HCT116 (cell line): Measurements from ENCODE around the gene SUPT6H. TPM values are rescaled to one million over a fixed set of nuclear protein-coding genes. Genes with fewer than 3 reads are reported as not detected.

Experiments used
- ATAC-seq: fragments of 200-7000 bp; cut with Tn5 transposase; 2 replicates; pipeline ENCODE4 v1.9.1; 2020; ENCODE audit warnings: mild to moderate bottlenecking, moderate library complexity
- BruUV-seq: library from RNA; stranded (reverse); fragments of 400-500 nt; replicated peaks from 2 replicates; lab custom pipeline; 2021; lab: Mats Ljungman, UMichigan
- CTCF ChIA-PET: fragments of 300-600 bp; sonication (Branson Sonifier 250); formaldehyde crosslinking; loops from one replicate; lab custom pipeline; 2021; ENCODE audit warnings: antibody characterized with exemption; lab: Charles Lee
- POLR2A ChIA-PET: fragments of 300-600, 350-600 bp; sonication (Branson Sonifier 250); formaldehyde crosslinking; loops from one replicate; lab custom pipeline; 2021; ENCODE audit warnings: antibody characterized with exemption; lab: Charles Lee
- RAD21 ChIA-PET, 2 experiments: fragments of 300-600 bp; sonication (Branson Sonifier 250); formaldehyde crosslinking; loops; one replicate each; lab custom pipeline; 2023; ENCODE audit warnings: low total read pairs in 2 of 2; ENCODE audit not compliant: uncharacterized antibody in 2 of 2, unreplicated experiment in 2 of 2, low non-redundant PET in 1 of 2; lab: Charles Lee
- DNase-seq: peaks from one replicate; pipeline ENCODE4 v3.0.0-alpha.2; 2010; ENCODE audit warnings: low read depth, low spot score
- H2AFZ ChIP-seq: fragments of 200-600 bp; shearing (Covaris generic), sonication (generic); 2 replicates; pipeline ENCODE4 v1.6.1; 2017; ENCODE audit warnings: low read depth, mixed run types, mixed read lengths, antibody characterized with exemption, low read length; ENCODE audit not compliant: poor library complexity, severe bottlenecking
- H3K27ac ChIP-seq: 2 replicates; pipeline ENCODE4 v1.5.1; 2012; ENCODE audit warnings: low read depth, low read length
- H3K27me3 ChIP-seq: fragments of 200-600 bp; sonication (generic); 2 replicates; pipeline ENCODE4 v1.6.1; 2016; ENCODE audit warnings: mixed run types, low read length, mixed read lengths; ENCODE audit not compliant: insufficient read depth
- H3K36me3 ChIP-seq, 2 experiments: fragments of 200-500 bp in 1 of 2; fragments of 200-600 bp in 1 of 2; sonication (Bioruptor generic) in 1 of 2; sonication (generic) in 1 of 2; 2 replicates each; pipeline versions ENCODE4 v1.5.1 to v1.6.1; 2014 to 2016; ENCODE audit warnings: low read length in 2 of 2, inconsistent platforms in 1 of 2, mixed read lengths in 1 of 2, mixed run types in 1 of 2; ENCODE audit not compliant: insufficient read depth in 2 of 2, control insufficient read depth in 1 of 2
- H3K4me1 ChIP-seq, 2 experiments: fragments of 200-600 bp in 1 of 2; sonication (generic) in 1 of 2; 2 replicates each; pipeline versions ENCODE4 v1.5.1 to v1.6.1; 2012 to 2017; ENCODE audit warnings: low read length in 2 of 2, inconsistent platforms in 1 of 2, mild to moderate bottlenecking in 1 of 2, mixed read lengths in 1 of 2, mixed run types in 1 of 2, moderate library complexity in 1 of 2; ENCODE audit not compliant: insufficient read depth in 2 of 2, control insufficient read depth in 1 of 2
- H3K4me2 ChIP-seq: fragments of 200-600 bp; sonication (generic); 2 replicates; pipeline ENCODE4 v1.6.1; 2017; ENCODE audit warnings: mixed run types, low read length, mixed read lengths
- H3K4me3 ChIP-seq, 2 experiments: fragments of 200-600 bp in 1 of 2; sonication (generic) in 1 of 2; replicated peaks in 1 of 2; 2 replicates each; pipeline ENCODE4 v1.5.1; 2011 to 2016; ENCODE audit warnings: low read length in 2 of 2, control low read depth in 1 of 2, low read depth in 1 of 2, mild to moderate bottlenecking in 1 of 2, mixed read lengths in 1 of 2, mixed run types in 1 of 2
- H3K79me2 ChIP-seq: fragments of 200-600 bp; sonication (generic); 2 replicates; pipeline ENCODE4 v1.6.1; 2017; ENCODE audit warnings: mild to moderate bottlenecking, mixed run types, low read length, moderate library complexity, mixed read lengths; ENCODE audit not compliant: insufficient read depth
- H3K9ac ChIP-seq: fragments of 200-600 bp; sonication (generic); 2 replicates; pipeline ENCODE4 v1.6.1; 2016; ENCODE audit warnings: low read length, mixed read lengths
- H3K9me2 ChIP-seq: fragments of 200-600 bp; sonication (generic), shearing (Covaris generic); 2 replicates; pipeline ENCODE4 v1.6.1; 2017; ENCODE audit warnings: mixed run types, mild to moderate bottlenecking, moderate library complexity; ENCODE audit not compliant: insufficient read depth
- H3K9me3 ChIP-seq, 2 experiments: fragments of 200-500 bp in 1 of 2; fragments of 200-600 bp in 1 of 2; sonication (Bioruptor generic) in 1 of 2; sonication (generic) in 1 of 2; 2 replicates each; pipeline ENCODE4 v1.6.1; 2014 to 2017; ENCODE audit warnings: low read length in 2 of 2, mixed read lengths in 2 of 2, inconsistent platforms in 1 of 2, low read depth in 1 of 2, mild to moderate bottlenecking in 1 of 2, mixed run types in 1 of 2, moderate library complexity in 1 of 2; ENCODE audit not compliant: control insufficient read depth in 1 of 2, insufficient read depth in 1 of 2
- H4K20me1 ChIP-seq: fragments of 200-600 bp; sonication (generic), shearing (Covaris generic); 2 replicates; pipeline ENCODE4 v1.6.1; 2017; ENCODE audit warnings: mixed run types, mild to moderate bottlenecking, moderate library complexity; ENCODE audit not compliant: insufficient read depth
- CEBPB ChIP-seq: IDR thresholded peaks from 2 replicates; pipeline ENCODE4 v1.6.1; 2012; ENCODE audit warnings: low read depth
- EGR1 ChIP-seq: IDR thresholded peaks from 2 replicates; pipeline ENCODE4 v1.6.1; 2012; ENCODE audit warnings: low read depth
- EZH2 ChIP-seq: fragments of 200-600 bp; sonication (generic); IDR thresholded peaks from 2 replicates; pipeline ENCODE4 v1.6.1; 2017; ENCODE audit warnings: antibody characterized with exemption, mixed run types
- FOSL1 ChIP-seq: IDR thresholded peaks from 2 replicates; pipeline ENCODE4 v1.6.1; 2012; ENCODE audit warnings: low read depth
- JUND ChIP-seq: IDR thresholded peaks from 2 replicates; pipeline ENCODE4 v1.6.1; 2012
- RAD21 ChIP-seq: IDR thresholded peaks from 2 replicates; pipeline ENCODE4 v1.6.1; 2012; ENCODE audit warnings: low read depth, mild to moderate bottlenecking
- REST ChIP-seq: IDR thresholded peaks from 2 replicates; pipeline ENCODE4 v1.6.1; 2012; ENCODE audit warnings: low read depth
- SIN3A ChIP-seq: IDR thresholded peaks from 2 replicates; pipeline ENCODE4 v1.6.1; 2012; ENCODE audit warnings: low read depth
- intact Hi-C: fragments of 100-400 bp; cut with micrococcal nuclease; formaldehyde crosslinking; loops from 2 replicates; pipeline ENCODE4 v1.10.0; 2022
- total RNA-seq: library from RNA; stranded (reverse); gene quantifications from one replicate; pipeline ENCODE4 v1.2.1, GENCODE V29; 2021; ENCODE audit not compliant: unreplicated experiment
- TF ChIP-seq, protein P1 (sequence below): IDR thresholded peaks from 2 replicates; pipeline ENCODE4 v1.6.1; 2012

The SUPT6H gene
- total RNA-seq, 1 experiment from 2014 or later, result 62.1 TPM

DNA sequence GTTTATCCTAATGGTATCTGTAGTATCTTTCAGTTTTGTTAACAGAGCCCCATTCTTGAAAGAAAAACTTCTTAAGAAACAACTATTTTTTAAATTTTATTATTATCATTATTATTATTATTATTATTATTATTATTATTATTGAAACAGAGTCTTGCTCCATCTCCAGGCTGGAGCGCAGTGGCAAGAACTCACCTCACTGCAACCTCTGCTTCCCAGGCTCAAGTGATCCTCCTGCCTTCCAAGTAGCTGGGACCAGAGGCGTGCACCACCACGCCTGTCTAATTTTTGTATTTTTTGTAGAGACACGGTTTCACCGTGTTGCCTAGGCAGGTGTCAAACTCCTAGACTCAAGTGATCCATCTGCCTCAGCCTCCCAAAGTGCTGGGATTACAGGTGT is 23.4 kb downstream of the SUPT6H start:
- H3K79me2 ChIP-seq, result no peaks in the 10 kb centered on the region
- H3K4me1 ChIP-seq, result no peaks in the 10 kb centered on the region
- ATAC-seq, result no peak
- no peak overlapping the region for H3K9ac ChIP-seq
- no peak overlapping the region for H3K27ac ChIP-seq
- H3K9me3 ChIP-seq, result no peaks in the 10 kb centered on the region
- no peak for DNase-seq
- no peak overlapping the region for H2AFZ ChIP-seq
- no peaks in the 10 kb centered on the region for H3K9me2 ChIP-seq
- TF ChIP-seq REST (no peak), EGR1 (no peak), EZH2 (no peak), SIN3A (no peak)
- TF ChIP-seq, protein P1, sequence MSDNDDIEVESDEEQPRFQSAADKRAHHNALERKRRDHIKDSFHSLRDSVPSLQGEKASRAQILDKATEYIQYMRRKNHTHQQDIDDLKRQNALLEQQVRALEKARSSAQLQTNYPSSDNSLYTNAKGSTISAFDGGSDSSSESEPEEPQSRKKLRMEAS, result no peak
- H3K4me3 ChIP-seq, result no peak overlapping the region
- BruUV-seq, result no TSS peak
- H3K36me3 ChIP-seq, result peaks cover 86 to 88% of the 10 kb centered on the region in 2 experiments
- CTCF ChIA-PET, result no interaction called here
- RAD21 ChIA-PET, result no interaction called here
- H3K4me2 ChIP-seq, result no peak overlapping the region
- no peaks in the 10 kb centered on the region for H3K27me3 ChIP-seq
- intact Hi-C loops, result no loop called here
- POLR2A ChIA-PET, result no interaction called here
- no peaks in the 10 kb centered on the region for H4K20me1 ChIP-seq

GRCh38 chr17:28686296-28686695 is 24.3 kb downstream of the SUPT6H start:
- Histone ChIP-seq H3K4me1 (no peaks in the 10 kb centered on the region), H3K27ac (no peak overlapping the region), H3K4me2 (no peak overlapping the region), H4K20me1 (no peaks in the 10 kb centered on the region), H3K36me3 (peaks cover 85 to 91% of the 10 kb centered on the region in 2 experiments), H2AFZ (no peak overlapping the region), H3K79me2 (no peaks in the 10 kb centered on the region), H3K9me3 (no peaks in the 10 kb centered on the region), H3K4me3 (no peak overlapping the region), H3K27me3 (no peaks in the 10 kb centered on the region), H3K9me2 (no peaks in the 10 kb centered on the region), H3K9ac (no peak overlapping the region)
- RAD21 ChIA-PET, result no interaction called here
- intact Hi-C loops, result no loop called here
- CTCF ChIA-PET, result no interaction called here
- DNase-seq (no peak), ATAC-seq (no peak)
- POLR2A ChIA-PET, result no interaction called here
- BruUV-seq, result no TSS peak
- TF ChIP-seq JUND (no peak), REST (no peak), CEBPB (no peak), FOSL1 (no peak), RAD21 (no peak)
